GM12801 (cell line): ENCODE measurements around the gene CARMIL1.

Source experiments
- TF ChIP-seq, protein P1 (sequence below): IDR thresholded peaks from one replicate; pipeline ENCODE4 v1.5.1; 2011; ENCODE audit warnings: control low read depth; ENCODE audit not compliant: insufficient read length; ENCODE audit errors: extremely low read depth

Gene CARMIL1

DNA sequence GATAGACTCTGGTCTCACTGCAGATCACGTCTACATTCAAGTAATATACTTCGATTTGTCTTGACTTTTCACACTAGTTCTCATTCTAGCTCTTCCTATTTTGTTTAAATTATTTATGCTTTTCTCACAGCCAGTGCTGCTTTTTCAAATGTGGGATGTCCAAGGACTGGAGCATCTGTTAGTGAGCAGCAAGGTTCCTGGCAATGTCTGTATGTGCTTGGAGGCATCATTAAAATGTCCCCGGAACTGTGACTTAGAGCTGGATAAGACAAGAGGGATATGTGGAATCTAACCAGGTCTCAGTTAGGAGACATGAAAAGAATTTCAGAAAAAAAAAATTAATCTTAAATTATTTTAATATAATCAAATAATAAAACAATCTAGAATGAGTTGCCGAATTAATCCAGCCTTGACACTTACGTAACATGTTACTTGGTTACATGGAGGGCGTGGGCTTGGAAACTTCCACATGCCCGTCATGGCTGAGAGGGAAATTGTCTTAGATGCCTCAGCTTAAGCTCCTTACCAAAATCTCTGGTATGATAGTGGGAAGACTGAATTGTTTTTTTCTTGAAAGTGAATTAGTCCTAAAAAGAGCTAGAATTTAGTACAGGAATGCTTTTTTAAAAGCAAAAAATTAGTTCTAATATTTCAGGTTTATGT is 21.4 kb upstream of the CARMIL1 start:
- TF ChIP-seq, protein P1, sequence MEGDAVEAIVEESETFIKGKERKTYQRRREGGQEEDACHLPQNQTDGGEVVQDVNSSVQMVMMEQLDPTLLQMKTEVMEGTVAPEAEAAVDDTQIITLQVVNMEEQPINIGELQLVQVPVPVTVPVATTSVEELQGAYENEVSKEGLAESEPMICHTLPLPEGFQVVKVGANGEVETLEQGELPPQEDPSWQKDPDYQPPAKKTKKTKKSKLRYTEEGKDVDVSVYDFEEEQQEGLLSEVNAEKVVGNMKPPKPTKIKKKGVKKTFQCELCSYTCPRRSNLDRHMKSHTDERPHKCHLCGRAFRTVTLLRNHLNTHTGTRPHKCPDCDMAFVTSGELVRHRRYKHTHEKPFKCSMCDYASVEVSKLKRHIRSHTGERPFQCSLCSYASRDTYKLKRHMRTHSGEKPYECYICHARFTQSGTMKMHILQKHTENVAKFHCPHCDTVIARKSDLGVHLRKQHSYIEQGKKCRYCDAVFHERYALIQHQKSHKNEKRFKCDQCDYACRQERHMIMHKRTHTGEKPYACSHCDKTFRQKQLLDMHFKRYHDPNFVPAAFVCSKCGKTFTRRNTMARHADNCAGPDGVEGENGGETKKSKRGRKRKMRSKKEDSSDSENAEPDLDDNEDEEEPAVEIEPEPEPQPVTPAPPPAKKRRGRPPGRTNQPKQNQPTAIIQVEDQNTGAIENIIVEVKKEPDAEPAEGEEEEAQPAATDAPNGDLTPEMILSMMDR = no peak

DNA sequence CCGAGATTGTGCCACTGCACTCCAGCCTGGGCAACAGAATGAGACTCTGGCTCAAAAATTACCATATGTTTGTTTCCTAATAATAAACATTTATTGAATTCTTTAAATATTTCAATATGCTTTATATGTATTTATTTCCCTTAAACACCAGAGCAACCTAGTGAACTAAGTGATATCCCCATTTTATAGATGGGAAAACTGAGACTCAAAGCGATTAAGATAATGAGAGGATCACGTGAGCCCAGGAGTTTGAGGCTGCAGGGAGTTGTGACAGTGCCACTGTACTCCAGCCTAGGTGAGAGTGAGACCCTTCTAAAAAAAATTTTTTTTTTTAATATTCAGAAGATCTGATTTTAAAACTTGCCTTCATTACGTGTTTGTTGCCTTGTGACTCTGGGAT is 19.4 kb upstream of the CARMIL1 start:
- TF ChIP-seq, protein P1 = no peak

DNA sequence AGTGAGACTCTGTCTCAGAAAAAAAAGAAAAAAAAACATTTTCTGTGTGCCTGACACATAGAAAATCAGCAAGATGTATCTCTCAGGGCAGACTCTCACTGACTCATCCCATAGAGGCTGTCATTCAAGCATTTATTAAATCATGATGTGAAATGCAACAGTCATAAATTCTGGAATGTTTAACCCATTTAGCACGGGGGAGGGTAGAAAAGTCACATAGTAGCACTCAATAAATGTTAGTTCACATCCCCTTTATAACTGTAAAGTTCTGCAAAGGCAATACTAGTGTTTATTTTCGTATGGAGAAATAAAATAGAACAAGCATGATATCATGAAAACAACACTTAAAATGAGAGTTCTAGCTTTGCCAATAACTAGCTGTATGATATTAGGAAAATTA is 15.5 kb upstream of the CARMIL1 start:
- TF ChIP-seq, protein P1 = no peak

DNA sequence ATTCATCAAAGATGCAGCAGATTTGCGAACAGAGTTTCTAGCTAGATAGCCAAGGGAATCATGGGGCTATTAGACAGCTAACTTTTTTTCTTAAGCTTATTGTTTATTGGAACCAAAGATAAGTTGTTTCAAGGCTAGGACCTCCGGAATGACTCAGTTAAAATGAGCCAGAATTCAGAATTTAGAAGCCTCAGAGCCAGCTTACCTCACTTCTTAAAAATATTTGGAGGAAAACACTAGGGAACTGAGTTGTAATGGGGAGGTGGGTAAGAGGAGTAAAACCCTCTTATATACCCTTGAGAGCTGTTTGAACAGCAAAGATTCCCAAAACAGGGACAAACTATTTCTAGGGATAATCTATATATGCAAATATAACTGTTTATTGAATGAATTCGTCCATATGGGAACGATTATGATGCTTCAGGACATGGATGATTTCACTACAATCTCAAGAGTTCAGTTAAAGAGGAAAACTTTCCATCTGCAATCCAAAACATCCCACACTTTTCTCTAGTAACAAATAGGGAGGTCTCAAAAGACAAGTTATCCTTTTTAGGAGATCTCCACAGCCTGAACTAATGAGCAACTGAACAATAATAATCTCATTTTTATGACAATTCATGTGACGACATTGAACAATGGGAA is 12.6 kb upstream of the CARMIL1 start:
- TF ChIP-seq, protein P1 = no peak

DNA sequence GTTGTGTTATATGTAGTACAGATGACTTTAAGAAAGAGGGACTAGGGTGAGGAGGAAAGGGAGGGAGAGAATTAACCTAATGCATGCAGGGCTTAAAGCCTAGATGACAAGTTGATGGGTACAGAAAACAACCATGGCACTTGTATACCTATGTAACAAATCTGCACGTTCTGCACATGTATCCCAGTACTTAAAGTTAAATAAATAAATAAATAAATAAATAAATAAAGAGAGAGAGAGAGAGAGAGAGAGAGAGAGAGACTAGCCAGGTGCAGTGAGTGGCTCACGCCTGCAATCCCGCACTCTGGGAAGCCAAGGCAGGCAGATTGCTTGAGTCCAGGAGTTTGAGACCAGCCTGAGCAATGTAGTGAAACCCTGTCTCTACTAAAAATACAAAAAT is 11.5 kb upstream of the CARMIL1 start:
- TF ChIP-seq, protein P1 = no peak

DNA sequence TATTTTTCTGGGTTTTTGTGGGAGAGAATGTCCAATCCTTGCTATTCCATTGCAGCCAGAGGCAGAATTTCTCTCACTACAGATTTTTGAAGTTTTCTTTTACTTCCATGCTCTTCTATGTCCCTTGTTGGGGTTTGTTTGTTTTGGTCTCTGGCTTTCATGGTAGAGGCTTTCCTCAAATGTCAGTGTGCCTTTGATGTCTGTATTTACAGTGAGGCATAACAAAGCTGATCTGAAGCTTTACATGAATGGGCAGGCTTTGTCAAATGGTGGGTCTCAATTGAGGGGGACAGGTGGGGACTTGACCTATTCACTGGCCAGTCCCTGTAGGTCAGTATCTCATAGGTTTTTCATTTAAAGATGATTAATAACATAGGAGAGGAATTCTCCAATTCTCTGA is 8.6 kb upstream of the CARMIL1 start:
- TF ChIP-seq, protein P1 = no peak

DNA sequence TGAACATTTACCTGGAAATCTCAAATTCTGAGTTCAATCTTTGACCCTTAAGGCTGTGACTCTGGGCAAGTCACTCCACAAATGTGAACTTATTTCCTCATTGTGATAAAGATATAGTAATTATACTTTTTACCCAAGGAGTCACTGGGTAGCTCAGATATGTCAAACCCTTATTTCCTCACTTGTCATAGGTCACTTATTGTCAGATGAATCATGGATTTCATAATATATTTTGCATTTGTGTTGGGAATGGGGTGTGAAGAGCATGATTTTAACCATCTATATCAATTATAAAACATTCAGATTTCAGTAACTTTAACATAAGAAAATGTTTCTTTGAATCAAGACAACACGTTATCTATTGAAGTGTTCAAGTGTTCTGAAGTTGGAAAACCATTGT is 3.7 kb upstream of the CARMIL1 start:
- TF ChIP-seq, protein P1 = no peak
